ENCODE results near the gene ZMIZ2.

GRCh38 chr7:44706788-44707557, 41.7 kb upstream of the ZMIZ2 start:
- TF ChIP-seq POLR2AphosphoS5 (IDR thresholded peaks at IDR 0.05) (no peak), POLR2A (IDR thresholded peaks at IDR 0.05) (no peak)
- TF ChIP-seq, protein P1, sequence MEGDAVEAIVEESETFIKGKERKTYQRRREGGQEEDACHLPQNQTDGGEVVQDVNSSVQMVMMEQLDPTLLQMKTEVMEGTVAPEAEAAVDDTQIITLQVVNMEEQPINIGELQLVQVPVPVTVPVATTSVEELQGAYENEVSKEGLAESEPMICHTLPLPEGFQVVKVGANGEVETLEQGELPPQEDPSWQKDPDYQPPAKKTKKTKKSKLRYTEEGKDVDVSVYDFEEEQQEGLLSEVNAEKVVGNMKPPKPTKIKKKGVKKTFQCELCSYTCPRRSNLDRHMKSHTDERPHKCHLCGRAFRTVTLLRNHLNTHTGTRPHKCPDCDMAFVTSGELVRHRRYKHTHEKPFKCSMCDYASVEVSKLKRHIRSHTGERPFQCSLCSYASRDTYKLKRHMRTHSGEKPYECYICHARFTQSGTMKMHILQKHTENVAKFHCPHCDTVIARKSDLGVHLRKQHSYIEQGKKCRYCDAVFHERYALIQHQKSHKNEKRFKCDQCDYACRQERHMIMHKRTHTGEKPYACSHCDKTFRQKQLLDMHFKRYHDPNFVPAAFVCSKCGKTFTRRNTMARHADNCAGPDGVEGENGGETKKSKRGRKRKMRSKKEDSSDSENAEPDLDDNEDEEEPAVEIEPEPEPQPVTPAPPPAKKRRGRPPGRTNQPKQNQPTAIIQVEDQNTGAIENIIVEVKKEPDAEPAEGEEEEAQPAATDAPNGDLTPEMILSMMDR (IDR thresholded peaks at IDR 0.05): no peak

Measured in prostate gland (tissue), 2 donors.